Measurements from ENCODE around the gene SLC6A9. TPM values are rescaled to one million over a fixed set of nuclear protein-coding genes. Genes with fewer than 3 reads are reported as not detected.

The SLC6A9 gene
- total RNA-seq, 3 donors from 2014 or later, result 21.1 to 52.5 (median 38.1) TPM

- Histone ChIP-seq H3K4me1 (ENCODE audit: low read depth) (peaks cover 16% of the 10 kb centered on the region), H3K4me3 (no peak overlapping the region), H3K36me3 (ENCODE audit: low read depth) (no peaks in the 10 kb centered on the region), H3K9me3 (no peaks in the 10 kb centered on the region)
- peak; percentile 81 for TF ChIP-seq CTCF (IDR thresholded peaks at IDR 0.05)
- peak in 2 of 3 donors; percentile 81 to 84 for DNase-seq
- peak; percentile 73 for ATAC-seq
- intact Hi-C loops (cut with DNase I, micrococcal nuclease), result no loop called here
Measured at GRCh38 chr1:44036409-44037139, 5.3 kb upstream of the SLC6A9 start.

- intact Hi-C loops (cut with DNase I, micrococcal nuclease), result no loop called here
- no peak overlapping the region for H3K4me3 ChIP-seq
- TF ChIP-seq CTCF (IDR thresholded peaks at IDR 0.05), result no peak
- peak in 1 of 3 donors; percentile 52 for DNase-seq
- H3K4me1 ChIP-seq (ENCODE audit: low read depth), result peaks cover 17% of the 10 kb centered on the region
- H3K9me3 ChIP-seq, result no peaks in the 10 kb centered on the region
- peak; percentile 2 for ATAC-seq
- H3K36me3 ChIP-seq (ENCODE audit: low read depth), result no peaks in the 10 kb centered on the region
Measured at GRCh38 chr1:44035726-44036408, 4.6 kb upstream of the SLC6A9 start.

- no peak for TF ChIP-seq CTCF (IDR thresholded peaks at IDR 0.05)
- no peaks in the 10 kb centered on the region for H3K9me3 ChIP-seq
- ATAC-seq (no peak), DNase-seq (no peak)
- no peaks in the 10 kb centered on the region for H3K36me3 ChIP-seq (ENCODE audit: low read depth)
- no peak overlapping the region for H3K4me3 ChIP-seq
- intact Hi-C loops (cut with DNase I, micrococcal nuclease), result no loop called here
- H3K4me1 ChIP-seq (ENCODE audit: low read depth), result peaks cover 17% of the 10 kb centered on the region
Measured at GRCh38 chr1:44034976-44035716, 3.9 kb upstream of the SLC6A9 start.

GRCh38 chr1:44034423-44034822 lies 3.2 kb upstream of the SLC6A9 start:
- TF ChIP-seq CTCF (IDR thresholded peaks at IDR 0.05), result no peak
- DNase-seq, result no peak
- Histone ChIP-seq H3K36me3 (ENCODE audit: low read depth) (no peaks in the 10 kb centered on the region), H3K4me3 (no peak overlapping the region), H3K4me1 (ENCODE audit: low read depth) (peaks cover 20% of the 10 kb centered on the region), H3K9me3 (no peaks in the 10 kb centered on the region)
- intact Hi-C loops (cut with DNase I, micrococcal nuclease), result no loop called here
- no peak for ATAC-seq

GRCh38 chr1:44033756-44034155 lies 2.5 kb upstream of the SLC6A9 start:
- DNase-seq, result no peak
- intact Hi-C loops (cut with DNase I, micrococcal nuclease), result no loop called here
- Histone ChIP-seq H3K4me3 (no peak overlapping the region), H3K9me3 (no peaks in the 10 kb centered on the region), H3K4me1 (ENCODE audit: low read depth) (peaks cover 26% of the 10 kb centered on the region), H3K36me3 (ENCODE audit: low read depth) (no peaks in the 10 kb centered on the region)
- TF ChIP-seq CTCF (IDR thresholded peaks at IDR 0.05), result no peak
- no peak for ATAC-seq
